ENCODE measurements around the gene NOSIP.

GRCh38 chr19:49514151-49514550 lies 66.2 kb downstream of the NOSIP start:
- TF ChIP-seq, protein P1, sequence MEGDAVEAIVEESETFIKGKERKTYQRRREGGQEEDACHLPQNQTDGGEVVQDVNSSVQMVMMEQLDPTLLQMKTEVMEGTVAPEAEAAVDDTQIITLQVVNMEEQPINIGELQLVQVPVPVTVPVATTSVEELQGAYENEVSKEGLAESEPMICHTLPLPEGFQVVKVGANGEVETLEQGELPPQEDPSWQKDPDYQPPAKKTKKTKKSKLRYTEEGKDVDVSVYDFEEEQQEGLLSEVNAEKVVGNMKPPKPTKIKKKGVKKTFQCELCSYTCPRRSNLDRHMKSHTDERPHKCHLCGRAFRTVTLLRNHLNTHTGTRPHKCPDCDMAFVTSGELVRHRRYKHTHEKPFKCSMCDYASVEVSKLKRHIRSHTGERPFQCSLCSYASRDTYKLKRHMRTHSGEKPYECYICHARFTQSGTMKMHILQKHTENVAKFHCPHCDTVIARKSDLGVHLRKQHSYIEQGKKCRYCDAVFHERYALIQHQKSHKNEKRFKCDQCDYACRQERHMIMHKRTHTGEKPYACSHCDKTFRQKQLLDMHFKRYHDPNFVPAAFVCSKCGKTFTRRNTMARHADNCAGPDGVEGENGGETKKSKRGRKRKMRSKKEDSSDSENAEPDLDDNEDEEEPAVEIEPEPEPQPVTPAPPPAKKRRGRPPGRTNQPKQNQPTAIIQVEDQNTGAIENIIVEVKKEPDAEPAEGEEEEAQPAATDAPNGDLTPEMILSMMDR (IDR thresholded peaks at IDR 0.05), result no peak
- TF ChIP-seq POLR2AphosphoS5 (IDR thresholded peaks at IDR 0.05), result no peak
